HG03135 (cell line): ENCODE results near the gene COL27A1.
"Not testable (repeated sequence)": the region's sequence is repeated elsewhere in the genome, so short reads cannot be mapped to it uniquely, and the experiment has no call there.

Experiments
- ATAC-seq: cut with Tn5 transposase; IDR thresholded peaks from one replicate; pipeline ENCODE4 v1.9.1; 2021; ENCODE audit warnings: mild to moderate bottlenecking, moderate library complexity; ENCODE audit not compliant: unreplicated experiment

Gene COL27A1

DNA sequence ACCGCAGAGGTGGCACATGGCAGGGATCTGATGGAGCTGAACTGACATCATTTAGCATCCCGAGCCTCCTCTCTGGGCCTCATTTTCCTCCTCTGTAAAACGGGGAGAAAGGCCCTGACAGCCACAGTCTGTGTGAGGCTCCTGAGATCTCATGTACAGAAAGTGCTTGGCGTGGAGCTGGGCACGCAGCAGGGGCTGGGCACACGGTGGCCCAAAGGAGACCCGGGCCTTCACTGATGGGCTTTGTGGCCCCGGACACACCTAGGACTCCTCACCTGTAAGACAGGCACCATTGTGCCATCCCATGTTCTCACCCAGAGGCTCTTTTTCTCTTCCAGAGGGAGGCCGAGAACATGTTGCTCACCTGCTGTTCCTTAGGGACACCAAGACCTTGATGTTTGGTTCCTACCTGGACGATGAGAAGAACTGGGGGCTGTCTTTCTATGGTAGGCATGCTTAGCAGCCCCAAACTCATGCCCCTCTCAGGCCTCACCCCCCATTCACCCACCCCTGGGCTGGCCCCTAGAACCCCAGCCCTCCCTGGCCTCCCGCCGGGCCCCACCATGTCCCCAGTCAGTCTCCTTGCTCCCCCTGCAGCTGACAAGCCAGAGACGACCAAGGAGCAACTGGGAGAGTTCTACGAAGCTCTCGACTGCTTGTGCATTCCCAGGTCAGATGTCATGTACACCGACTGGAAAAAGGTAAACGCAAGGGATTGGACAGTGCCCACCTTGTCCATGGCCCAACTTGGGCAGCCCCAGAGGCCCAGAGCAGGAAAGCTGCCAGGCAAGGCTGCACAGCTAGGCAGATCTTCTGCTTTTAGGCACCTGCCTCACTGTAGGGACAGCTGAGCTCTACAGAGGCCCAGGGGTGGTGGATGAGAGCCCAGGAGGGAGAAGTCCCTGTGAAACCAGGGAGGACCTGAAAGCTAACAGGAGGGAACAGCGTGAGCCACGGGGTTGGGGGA, 176.2 kb downstream of the COL27A1 start:
- ATAC-seq: not testable (repeated sequence)

DNA sequence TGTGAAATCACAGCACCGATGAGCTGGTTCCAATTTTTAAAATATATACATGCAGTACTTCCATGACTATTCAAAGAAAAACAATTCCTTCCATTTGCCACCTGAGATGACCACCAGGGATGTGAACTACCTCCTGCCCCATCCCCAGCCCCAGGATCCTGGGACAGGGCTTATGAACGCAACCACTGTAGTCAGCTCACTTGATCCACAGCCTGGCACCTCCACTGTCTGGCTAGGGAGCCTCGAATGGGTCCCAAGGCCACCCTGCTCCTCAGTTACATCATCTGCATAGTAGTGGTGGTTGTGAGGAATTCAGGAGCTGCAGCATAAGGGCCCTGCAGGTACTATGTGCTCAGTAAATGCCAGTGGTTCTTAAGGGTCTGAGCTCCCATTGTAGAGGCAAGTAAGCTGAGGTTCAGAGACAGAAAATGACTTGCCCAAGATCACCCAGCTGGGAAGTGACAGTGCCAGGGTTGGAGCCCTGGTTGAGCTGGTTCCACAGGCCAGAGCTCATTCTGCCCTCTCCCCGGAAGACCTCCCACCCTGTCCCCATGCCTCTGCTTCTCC, 177.2 kb downstream of the COL27A1 start:
- ATAC-seq: not testable (repeated sequence)

DNA sequence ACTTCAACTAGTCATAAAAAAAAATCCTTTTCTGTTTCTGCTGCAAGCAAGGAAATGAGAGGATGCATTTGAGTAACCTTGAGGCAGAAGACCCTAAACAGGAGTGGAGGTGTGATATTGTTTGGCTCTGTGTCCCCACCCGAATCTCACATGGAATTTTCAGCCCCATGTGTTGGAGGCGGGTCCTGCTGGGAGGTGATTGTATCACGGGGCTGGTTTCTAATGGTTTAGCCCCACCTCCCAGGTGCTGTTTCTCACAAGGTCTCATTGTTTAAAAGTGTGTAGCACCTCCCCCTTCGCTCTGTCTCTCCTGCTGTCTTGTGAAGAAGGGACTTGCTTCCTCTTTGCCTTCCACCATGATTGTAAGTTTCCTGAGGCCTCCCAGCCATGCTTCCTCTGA, 178.4 kb downstream of the COL27A1 start:
- ATAC-seq: not testable (repeated sequence)

DNA sequence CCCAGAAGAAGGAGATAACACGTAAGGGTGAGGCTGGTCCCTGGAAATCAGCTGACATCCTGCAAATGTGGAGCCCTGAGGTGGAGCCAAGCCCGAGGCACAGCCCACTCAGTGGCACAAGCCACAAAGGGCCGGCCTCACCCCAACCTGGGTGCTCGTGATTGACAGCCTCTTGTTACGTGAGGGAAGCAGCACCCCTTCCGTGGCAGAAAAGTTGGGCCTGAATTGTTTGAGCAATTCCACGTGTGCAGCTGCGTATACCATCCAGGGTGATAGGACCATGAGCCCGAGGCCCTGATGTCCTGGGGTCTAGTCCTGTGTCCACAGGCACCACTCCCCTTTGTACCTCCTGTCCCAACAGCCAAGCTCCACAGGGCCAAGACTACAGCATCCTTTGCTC, 179.2 kb downstream of the COL27A1 start:
- ATAC-seq: no peak

DNA sequence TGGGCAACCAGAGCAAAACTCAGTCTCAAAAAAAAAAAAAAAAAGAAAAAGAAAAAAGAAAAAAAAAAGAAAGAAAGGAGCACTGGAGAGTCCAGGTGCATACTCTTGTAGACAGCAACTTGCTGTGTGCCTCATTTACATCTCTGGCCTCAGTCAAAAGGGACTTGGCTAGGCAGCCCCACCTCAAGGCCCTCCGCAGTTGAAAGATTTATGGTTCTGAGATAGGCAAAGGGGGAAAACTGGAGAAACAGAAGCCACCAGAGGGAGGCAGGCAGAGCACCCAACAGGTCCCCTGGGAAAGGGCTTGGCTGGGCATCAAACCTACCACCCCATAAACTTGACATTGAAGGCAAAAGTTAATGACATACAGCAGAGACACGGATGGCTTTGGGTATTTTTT, 180.4 kb downstream of the COL27A1 start:
- ATAC-seq: no peak

DNA sequence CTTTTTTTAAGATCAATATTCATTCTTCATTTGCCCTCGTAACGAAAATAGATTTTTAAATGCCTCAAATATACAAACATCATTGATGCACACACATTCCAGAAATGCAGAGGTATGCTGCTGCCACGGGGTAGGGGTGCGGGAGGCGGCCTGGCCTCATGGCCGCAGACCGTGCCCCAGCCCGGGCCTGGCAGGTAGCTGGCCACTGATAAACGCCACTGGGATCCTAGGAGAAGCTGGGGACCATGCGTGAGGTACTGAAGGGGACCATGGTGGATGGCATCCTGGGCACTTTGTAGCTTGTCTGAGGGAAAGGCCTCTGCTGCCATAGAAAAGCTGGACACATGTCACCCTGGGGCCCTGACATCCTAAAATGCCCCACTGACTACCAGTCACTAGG, 180.8 kb downstream of the COL27A1 start:
- no peak for ATAC-seq

DNA sequence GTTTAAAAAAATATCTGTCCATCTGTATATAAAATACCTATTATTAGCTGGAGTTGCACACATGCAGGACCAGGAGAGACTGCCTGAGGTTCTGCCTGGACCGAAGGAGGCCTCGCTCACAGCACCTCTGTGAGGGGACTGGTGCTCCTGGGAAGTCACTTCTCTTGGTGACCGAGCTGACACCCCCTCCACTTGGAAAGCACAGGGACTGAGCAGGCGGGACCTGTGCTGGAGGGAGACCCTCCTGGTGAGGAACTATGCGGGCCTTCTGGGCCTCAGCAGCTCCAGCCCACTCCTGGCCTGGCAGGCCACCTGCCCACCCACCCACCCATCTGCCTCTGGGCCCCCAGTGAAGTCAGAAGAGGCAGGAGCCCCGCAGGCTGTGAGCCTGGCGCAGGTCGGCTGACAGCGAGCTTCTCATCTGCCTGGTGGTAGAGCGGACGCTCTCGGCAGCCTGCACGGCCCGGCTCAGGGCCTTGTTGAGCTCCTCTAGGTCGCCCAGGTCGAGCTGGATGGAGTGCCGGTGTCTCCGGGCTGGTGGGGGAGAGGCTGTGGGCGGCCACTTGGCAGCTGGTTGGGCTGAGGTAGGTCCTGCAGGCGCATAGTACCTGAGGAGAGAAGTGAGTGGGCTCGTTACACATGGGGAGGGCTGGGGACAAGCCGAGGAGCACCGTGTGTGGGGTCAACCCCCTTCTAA, 181.5 kb downstream of the COL27A1 start:
- ATAC-seq: no peak

DNA sequence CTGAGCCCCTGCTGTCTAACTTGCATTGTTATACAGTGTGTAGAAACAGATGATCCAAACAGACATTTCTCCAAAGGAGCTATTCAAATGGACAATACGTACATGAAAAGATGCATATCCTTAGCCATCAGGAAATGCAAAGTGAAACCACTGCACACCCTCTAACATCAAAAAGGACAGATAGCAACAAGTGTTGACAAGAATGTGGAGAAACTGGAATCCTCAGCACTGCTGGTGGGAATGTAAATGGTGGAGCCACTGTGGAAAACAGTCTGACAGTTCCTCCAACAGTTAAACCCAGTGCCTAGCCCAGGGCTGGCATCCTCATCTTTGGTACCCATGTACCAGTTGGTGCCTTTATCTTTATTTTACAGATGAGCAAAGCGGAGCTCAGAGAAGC, 182.8 kb downstream of the COL27A1 start:
- no peak for ATAC-seq

DNA sequence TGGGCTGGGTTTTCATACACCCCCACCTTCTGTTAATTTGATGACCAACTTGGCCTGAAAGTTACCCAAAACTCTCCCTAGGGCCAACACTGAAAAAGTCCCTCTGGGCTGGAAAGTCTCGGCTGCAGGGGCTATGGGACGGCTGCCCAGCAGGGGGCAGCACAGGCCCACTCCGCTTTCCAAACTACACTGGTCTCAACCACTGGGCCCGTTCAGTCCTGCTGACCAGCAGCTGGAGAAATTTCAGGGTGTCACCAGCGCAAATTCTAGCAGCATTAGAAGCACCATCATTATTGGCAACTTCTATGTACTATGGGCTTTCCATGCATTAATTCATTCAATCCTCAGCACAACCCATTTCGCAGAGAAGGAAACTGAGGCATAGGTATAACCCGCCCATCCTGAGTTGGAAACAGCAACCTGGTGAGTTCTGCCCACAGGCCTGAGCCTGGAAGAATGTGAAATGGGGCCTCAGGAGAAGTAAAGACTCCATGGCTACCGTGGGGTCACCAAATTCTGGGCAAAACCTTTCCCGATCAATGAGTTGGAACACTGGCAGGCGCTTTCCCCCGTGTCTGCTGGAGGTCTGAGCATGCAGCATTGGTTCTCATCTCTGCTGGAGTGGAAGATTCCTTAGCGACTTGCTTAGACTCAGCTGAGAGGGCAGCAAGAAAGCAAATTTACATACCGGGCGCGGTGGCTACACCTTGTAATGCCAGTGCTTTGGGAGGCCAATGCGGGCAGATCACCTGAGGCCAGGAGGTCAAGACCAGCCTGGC, 184.0 kb downstream of the COL27A1 start:
- no peak for ATAC-seq

DNA sequence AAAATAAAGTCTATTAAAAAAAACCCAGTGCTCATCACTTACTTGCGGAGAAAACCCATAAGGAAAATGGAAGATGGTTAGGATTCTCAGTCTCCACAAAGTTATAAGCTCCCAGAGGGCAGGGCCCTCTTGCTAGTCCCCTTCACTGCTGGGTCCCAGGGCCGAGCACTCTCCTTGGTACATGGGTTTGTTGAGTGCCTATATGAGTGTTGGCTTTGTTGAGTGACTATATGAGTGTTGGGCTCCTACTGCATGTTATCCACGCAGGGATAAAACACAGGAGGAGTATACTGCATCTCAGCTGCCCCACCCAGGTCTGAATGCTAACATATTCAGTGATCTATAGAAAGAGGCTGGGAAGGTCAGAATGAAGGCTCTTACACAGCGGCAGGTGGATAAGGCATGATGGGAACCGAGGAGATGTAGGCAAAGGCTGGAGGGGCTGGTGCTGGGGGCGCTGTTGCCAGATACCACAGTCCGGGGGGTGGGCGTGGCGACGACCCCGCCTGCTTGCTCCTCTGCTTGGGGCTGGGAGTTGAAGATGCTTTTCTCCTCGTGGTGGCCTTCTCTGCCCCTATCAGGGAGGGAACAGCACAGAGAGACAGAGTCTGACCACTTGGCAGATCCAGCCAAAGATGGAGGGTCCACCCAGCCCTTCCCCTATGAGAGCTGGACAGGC, 186.0 kb downstream of the COL27A1 start:
- no peak for ATAC-seq

DNA sequence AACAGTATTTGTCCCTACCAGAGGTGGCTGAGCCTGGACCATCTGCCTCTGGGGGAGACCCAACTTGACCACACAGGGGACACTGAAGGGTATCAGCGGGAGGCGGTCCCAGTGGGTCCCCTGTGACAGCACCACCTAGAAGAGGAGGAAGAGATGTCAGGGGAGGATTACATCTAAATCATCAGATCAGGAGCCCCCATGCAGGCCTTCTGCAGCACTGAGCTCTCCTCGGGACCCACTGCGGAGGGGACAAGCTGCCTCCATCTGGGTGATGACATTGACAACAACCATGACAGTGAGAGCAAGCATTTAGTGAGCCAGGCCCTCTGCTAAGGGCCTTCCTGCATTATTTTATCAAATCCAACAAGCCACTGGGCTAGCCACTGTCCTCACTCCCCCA, 186.7 kb downstream of the COL27A1 start:
- no peak for ATAC-seq

DNA sequence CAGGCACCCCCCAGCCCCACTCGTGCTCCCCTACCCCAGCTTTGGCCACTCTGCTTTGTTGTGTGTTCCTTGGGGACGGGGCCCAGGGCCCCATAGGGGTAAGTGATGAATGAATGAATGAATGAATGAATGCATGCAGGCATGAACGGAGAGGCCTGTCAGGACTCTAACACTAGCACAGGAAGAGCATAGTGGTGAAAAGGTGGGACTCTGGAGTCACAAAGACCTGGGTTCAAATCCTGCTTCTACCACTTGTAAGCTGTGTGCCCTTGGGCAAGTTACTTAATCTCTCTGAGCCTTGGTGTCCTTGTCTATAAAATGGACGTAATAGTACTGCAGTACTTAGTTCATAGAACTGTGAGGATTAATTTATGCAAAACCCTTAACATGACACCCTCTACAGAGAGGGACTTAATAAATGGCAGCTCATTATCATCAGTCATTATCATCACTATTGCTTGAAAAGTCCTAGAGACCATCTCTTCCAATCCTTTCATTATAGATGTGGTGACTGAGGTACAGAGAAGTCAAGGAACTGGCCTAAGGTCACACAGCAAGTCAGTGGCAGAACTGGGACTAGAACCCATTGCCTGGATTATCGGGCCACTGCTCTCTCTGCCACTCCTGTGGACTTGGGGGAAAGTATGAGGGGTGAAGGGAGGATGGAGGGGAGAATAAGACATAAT, 187.6 kb downstream of the COL27A1 start:
- ATAC-seq: no peak

DNA sequence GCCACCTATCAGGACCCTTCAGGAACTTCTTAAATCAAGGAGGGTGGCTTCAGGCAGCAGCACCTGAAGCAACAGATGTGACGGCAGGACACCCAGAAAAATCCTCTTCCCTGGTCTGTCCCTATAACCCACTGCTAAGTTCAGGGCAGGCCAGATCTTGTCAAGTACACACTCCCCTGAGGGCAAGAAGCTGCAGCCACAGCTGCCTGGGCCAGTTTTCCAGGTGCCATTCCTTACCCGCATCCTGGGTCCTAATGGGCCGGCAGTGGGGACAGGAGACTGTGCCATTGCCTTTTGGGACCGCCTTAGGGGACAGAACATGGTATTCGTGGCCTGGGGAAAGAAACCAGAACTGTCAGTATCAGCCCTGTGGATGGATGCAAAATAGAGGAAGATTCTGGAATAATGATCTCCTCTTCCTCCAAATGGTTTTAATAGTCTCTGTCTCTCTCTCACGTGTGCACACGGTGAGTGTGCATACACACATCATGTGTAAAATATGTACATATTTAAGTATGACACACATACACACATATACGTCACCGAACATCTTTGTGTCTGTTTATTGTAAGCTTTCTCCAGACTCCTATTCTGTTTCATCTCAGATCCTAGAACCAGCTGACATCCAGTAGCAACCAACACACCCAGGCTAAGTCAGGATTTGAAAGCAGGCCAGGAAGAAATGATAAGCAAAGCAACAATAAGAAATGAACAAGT, 188.3 kb downstream of the COL27A1 start:
- no peak for ATAC-seq

DNA sequence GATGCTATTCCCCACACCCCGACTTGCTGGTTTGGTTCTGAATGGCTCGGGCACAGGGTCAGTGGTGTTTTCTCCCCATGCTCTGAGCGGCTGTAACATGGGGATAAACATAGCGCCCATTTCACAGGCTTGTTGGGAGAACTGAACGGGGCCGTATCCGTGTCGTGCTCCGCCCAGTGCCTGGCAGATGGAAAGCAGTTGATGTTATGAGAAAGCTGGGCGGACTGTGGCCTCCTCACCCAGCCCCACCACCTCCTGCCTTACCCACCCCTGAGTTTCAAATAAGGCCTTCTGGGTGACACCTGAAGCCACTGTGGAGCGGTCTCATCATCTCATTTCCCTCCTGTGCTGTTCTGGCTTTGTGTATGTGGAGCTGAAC, 188.8 kb downstream of the COL27A1 start:
- no peak for ATAC-seq

DNA sequence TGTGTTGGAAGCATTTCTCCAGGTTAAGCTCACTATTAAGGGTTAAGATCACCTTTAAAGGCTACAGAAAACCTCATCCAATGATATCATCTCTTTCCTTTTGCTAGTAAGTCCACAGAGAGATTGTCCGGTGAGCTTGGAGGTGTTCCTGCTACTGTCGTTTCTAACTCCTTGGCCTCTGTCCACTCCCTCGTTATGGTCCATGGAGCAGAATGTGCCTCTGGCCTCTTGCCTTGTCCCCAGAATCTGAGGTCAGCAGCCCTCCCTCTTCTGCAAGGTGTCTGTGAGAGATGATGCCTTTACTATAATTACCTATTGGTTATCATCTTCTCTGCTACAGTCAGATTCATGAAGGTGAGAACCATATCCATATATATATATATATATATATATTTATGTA, 189.4 kb downstream of the COL27A1 start:
- ATAC-seq: no peak

DNA sequence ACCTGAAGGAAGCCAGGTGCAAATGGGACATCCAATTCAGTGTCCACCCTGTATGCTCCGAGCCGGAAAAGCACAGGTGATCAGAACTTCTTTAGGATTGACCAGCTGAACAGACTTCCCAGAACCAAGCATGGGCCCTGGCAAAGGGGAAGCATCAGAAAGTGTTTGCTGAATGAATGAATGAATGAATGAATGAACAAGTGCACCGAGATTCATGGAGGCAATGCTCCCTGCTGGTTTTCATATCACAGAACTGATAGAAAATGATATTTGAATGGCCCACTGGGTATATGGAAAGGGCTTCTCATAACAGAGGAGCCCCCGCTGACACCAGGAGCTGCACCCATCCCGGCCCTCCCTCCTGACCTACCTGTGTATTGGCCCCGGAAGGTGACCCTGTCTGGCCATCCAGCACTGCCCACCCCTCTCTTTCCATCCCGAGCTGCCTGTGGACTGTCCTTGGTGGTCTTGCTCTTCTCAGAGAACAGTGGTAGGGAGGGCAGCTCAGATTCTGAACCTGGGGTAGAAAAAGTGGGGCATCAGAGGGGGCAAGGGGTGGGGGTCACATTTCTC, 190.2 kb downstream of the COL27A1 start:
- ATAC-seq: no peak

DNA sequence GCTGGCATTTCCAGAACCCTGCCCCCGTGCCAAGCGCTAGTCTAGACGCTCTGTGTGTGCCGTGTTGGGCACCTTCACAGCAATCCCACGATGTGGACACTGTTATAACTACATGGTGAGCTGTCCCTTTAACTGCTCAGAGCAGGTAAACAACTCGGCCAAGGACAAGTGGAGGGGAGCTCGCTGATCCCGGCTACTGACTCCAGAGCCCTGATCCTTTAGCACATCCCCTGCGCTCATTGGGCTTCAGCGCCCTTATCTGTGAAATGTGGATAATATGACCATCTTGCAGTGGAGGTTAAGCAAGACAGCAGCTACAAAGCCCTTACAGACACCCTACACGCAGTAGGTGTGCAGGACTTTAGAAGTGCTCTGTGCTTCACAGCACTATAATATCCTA, 190.8 kb downstream of the COL27A1 start:
- ATAC-seq: no peak

DNA sequence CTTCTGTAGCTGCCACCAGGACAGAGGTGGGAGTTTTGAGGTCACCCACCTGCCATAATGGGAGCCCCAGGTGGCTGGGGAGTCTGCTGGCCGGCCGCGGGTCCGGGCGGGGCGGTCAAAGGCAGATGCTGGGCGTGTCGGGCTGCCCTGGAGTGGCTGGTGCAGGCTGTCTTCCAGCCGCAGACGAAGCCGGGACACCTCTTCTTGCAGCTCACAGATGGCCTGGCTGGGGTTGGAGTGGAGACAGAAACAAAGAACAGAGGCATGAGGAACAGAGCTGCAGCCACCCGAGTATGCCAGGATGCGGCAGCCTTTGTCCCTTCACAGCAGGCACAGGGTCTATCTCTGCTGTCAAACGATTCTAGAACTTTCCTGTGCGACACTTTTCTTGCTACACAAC, 192.3 kb downstream of the COL27A1 start:
- ATAC-seq: no peak
